DMS53 treated with DMSO at 0.1 percent for 48 hours (cell line): Measurements from ENCODE around the gene MEIS2.
A peak's percentile ranks its signal among the peaks of the same experiment; 100 is the strongest.

ENCODE experiments used
- DNase-seq: peaks from one replicate; lab custom pipeline; 2025; ENCODE audit not compliant: unreplicated experiment; lab: John Stamatoyannopoulos, UW

MEIS2 gene

DNA sequence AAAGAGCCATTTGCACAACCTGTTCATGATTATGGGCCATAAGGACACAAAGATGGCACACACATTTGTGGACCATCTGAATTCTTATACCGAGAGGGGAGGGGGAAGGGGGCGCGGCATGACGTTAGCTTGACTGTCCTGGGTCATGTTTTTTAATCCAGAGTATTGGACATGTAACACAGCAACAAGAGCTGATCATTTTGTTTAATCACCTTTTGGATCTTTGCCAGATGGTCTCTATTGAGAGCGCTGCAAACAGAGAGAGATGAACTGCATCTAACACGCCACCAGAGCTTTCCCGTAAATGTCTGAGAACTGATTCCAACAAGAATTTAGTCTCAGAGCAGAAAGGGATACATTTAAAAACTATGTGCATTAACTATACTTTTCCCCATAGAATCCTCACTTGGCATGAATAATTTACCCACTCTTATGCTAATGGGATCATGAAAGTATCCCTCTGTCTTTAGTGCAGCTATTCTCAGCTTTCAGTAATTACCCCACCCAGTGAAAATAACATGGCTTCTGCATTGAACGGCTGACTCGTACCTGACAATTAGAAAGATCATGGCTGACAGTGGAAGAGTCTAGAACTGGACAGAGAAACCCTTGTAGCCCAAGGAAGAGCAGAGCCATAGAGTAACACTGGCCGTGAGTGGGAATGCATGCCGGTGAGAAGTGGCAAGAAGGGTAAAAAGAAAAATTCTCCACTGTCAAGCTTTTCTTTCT is 22.6 kb downstream of the MEIS2 start:
- DNase-seq = no peak

DNA sequence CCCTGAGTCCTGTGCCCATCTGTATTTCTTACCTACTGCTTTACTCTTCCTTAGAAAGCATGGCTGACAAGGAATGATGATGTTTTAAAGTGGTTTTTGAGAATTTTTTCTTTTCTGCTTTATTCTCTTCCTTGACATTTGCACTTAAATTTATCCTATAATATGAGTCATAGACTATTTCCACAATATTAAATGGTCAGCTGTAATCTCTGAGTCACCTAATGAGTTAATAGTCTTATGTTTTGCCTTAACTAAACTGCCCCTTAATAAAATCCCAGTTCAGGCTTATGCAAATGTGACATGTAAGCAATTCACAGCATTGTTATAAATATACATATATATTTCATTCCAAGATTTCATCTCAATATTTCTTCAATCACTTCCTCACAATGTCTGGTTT is 23.8 kb downstream of the MEIS2 start:
- DNase-seq = no peak

GRCh38 chr15:37075777-37076176 is 24.6 kb downstream of the MEIS2 start:
- DNase-seq = no peak

DNA sequence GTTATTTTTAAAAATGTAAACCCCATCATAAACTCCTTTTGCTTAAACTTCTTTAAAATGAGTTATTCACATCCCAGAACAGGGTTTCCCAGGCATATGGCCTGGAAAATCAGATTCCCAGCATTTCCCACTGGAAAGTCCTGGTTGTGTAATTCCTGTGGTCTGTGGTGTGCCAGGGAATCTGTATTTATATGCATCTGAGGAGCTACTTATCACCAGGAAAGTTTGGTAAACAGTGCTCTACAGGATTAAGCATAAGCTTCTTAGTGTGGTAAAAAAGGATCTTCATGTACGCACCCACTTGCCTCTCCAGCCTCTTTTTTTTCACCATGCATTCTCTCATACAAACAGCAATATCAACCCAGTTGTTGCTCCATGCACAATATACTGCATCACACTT is 28.2 kb downstream of the MEIS2 start:
- DNase-seq = no peak

DNA sequence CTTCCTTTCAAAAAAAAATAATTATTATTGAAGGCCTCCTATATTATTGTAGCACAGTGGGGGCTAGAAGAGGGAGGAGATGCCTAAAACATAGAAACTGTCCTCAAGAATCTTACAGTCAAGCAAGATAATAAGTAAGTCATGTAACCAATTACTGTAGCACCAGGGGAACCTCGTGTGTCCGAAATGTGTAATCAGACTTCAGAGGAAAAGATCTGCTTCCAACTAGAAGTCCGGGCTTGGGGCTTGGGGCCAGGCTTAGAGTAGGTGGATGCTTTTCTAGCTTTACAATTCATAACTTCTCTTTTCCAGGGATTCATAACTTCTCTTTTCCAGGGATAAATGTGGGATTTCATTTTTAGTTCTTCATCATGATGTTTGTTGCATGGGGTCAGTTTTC is 29.2 kb downstream of the MEIS2 start:
- no peak for DNase-seq

- no peak for DNase-seq
These were observed 29.7 kb downstream of the MEIS2 start for GRCh38 chr15:37070686-37071085.

DNA sequence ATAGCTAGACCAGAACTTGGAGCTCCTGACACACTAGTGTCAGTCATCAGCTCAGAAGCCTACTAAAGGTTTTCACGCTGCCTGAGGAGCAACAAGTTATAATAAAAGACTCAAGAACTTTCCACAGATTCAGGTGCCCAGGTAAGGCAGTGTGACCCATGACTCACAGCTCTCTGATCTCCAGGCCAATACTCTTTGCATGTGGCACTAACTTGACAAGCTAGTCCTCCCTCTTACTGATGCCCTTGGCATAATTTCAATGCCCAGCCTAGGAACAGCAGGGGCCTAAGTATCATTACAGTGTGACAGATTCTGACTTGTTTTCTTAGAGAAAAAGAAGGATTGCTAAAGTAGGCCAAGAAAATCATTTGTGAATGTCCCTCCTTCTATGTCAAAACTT is 38.4 kb downstream of the MEIS2 start:
- no peak for DNase-seq

DNA sequence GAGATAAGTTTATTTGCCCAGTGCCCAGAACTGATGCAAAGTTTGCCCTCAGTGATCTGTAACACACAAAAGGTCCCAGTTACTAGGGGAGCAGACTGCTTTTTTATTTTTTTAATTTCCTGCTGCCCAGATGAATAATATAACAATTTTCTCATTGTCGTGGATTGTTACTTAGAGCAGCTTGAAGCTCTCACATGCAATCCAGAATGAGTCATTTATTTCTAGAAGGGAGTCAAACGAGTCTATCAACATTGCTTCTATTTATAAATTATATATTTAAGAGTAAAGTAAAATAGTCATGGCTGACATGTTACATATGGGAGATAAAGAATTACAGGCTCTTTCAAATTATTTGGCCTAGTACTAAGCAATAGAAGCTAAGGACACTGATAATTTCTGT is 41.3 kb downstream of the MEIS2 start:
- no peak for DNase-seq

GRCh38 chr15:37058316-37058985 is 41.9 kb downstream of the MEIS2 start:
- DNase-seq = no peak

DNA sequence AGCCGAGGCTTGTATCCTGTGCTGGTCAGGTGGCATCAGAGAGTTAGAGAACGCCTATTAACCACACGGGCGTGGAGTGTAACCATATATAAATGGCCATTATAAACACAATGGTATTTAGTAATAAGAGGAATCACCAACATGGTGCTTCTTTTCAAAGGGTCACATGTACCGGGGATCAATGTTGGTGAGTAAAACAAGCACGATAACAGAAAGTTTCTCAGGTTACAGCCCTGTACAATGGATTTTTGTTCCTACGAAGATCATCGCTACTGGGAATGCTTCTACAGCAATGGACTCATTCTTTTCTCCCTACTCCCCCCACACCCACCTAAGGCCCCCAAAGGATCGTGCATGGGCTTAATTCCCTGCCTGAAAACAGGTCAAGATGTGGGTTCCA is 42.5 kb downstream of the MEIS2 start:
- DNase-seq = no peak

GRCh38 chr15:37057256-37057655 is 43.1 kb downstream of the MEIS2 start:
- DNase-seq = no peak

DNA sequence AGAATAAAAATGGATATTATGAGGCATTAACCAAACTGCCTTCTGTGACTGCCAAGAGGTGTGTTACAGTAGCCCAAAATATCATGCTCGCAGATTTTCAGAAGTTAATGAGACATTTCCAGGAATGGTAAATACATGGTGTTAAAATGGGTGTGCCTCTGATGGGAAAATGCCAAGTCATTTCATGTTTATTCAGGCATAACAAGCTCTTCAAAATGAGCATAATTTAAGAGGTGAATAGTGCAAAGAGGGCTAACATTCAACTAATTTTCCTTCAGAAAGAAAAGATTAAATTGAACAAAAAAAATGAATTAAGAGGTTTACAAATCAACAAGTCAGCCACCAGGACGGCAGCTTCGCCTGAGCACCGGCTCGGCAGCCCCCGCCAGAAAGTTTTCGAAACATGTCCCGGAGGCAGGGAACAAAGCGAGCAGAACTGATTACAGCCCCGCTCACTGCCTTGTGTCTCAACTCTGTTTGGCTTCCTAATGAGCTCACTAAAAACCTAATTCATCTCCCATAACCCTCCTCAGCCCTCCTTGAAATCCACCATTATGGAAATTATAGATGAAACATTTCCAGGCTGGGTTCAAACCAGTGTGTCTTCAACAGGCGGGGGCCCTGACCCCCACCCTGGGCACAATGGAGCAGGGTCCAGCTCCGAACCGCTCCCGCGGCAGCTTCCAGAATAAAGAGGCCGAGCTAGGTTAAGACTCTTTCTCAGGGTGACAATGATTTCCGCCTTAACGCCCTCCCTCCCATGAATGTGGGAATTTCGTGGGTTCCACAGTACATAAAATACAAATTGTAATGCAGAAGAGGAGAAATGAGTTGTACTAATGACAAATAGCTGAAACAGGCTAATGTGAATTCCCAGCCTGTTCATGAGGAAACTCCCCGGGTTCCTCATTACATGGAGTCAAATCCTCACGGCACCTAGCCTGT is 43.9 kb downstream of the MEIS2 start:
- DNase-seq = no peak

- DNase-seq = no peak
These were observed 44.9 kb downstream of the MEIS2 start for GRCh38 chr15:37055481-37055880.

DNA sequence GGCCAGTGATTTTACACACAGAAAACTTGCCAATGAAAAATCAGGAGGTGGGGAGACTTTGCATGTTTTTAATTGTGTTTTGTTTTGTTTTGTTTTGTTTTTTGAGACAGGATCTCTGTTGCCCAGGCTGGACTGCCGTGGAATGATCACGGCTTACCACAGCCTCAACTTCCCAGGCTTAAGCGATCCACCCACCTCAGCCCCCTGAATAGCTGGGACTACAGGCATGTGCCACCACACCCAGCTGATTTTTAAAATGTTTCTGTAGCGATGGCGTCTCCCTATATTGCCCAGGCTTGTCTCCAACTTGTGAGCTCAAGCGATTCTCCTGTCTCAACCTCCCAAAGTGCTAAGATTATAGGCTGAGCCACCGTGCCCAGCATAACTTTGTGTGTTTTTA is 46.0 kb downstream of the MEIS2 start:
- DNase-seq = no peak

DNA sequence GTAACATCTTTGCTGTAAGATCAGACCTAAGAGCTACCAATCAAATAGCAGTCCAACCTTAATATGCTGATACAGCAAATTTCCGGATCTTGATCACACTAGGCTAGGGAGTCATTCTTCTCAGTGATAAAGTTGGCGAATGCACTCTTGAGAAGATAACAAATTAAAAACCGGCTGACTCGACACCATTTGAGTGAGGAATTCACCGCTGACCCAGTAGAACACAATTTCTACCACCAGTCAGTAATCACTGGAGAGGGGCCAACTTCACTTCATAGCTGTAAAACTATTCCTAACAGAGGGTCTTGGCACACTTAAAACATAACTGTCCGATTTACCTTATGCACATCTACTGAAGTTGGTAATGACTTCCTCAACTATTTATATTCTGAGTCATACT is 47.2 kb downstream of the MEIS2 start:
- DNase-seq = no peak

GRCh38 chr15:37050345-37050744 is 50.0 kb downstream of the MEIS2 start:
- no peak for DNase-seq

DNA sequence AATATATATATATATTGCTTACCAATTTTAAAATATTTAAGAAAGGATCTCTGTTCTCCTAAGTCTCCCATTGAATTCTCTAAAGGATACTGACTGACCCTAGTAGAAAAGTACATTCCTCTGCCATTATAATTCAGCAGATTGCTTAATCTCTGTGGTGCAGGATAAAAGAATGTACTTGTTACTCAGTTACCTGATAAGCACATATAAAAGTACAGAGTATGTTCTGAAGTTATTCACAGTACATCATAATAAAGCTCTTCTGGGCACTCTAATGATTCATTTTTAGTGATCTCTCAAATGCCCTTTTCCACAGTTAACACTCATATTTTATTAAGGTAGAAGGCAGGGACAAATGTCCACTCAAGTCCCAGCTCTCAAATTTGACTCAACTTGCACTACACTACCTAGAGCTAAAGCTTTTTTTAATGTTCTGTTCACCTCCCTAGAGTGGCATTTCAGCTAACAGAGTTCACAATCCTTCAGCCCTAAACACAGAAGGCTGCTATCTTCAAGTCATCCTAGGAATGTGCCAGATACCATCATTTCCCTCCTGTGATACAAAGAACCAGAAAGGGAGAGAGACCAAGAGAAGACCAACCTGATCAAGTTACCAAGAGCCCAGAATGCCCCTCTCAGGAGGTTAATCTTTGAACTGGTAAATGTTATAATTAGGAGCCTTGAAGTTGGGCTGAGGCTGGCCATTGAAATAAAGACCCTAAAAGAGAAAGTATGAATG is 53.3 kb downstream of the MEIS2 start:
- DNase-seq = no peak

- DNase-seq = peak; percentile 76
These were observed 54.2 kb downstream of the MEIS2 start for GRCh38 chr15:37045859-37046740.

- DNase-seq = no peak
These were observed 55.3 kb downstream of the MEIS2 start for GRCh38 chr15:37044915-37045648.
